ENCODE measurements around the gene AK8. TPM values are rescaled to one million over a fixed set of nuclear protein-coding genes. Genes with fewer than 3 reads are reported as not detected.

Gene AK8
- total RNA-seq, 1 experiment from 2014 or later, result 2.5 TPM

GRCh38 chr9:132679946-132680625, 198.0 kb downstream of the AK8 start:
- Histone ChIP-seq H3K4me3 (replicated peaks in 1 of 2; ENCODE audit: low read depth in 1 of 2, low read length in 2 of 2) (no peak overlapping the region), H3K9me2 (ENCODE audit: insufficient read depth) (no peaks in the 10 kb centered on the region), H3K9ac (ENCODE audit: low read length) (no peak overlapping the region), H3K9me3 (ENCODE audit: control insufficient read depth in 1 of 2, insufficient read depth in 1 of 2, low read depth in 1 of 2, low read length in 2 of 2) (no peaks in the 10 kb centered on the region), H3K27ac (ENCODE audit: low read depth, low read length) (no peak overlapping the region), H2AFZ (ENCODE audit: low read depth, low read length, poor library complexity, severe bottlenecking) (no peak overlapping the region), H3K27me3 (ENCODE audit: insufficient read depth, low read length) (no peaks in the 10 kb centered on the region), H3K36me3 (ENCODE audit: control insufficient read depth in 1 of 2, insufficient read depth in 2 of 2, low read length in 2 of 2) (peaks cover 40 to 41% of the 10 kb centered on the region in 2 experiments), H3K79me2 (ENCODE audit: insufficient read depth, low read length) (peaks cover 100% of the 10 kb centered on the region), H3K4me2 (ENCODE audit: low read length) (no peak overlapping the region), H3K4me1 (ENCODE audit: control insufficient read depth in 1 of 2, insufficient read depth in 2 of 2, low read length in 2 of 2) (no peaks in the 10 kb centered on the region), H4K20me1 (ENCODE audit: insufficient read depth) (peaks cover 21% of the 10 kb centered on the region; the same call in 1 of the 2 replicates)
- no peak for DNase-seq (ENCODE audit: low read depth, low spot score)
- no peak for ATAC-seq
- BruUV-seq (replicated peaks), result no TSS peak
- RAD21 ChIA-PET (ENCODE audit: low non-redundant PET in 1 of 2, low total read pairs in 2 of 2, uncharacterized antibody in 2 of 2, unreplicated experiment in 2 of 2), result no interaction called here
- no peak for TF ChIP-seq RAD21 (IDR thresholded peaks at IDR 0.05; ENCODE audit: low read depth)
- TF ChIP-seq SRF (IDR thresholded peaks at IDR 0.05; ENCODE audit: low read depth), result no peak
- TF ChIP-seq ZNF274 (IDR thresholded peaks at IDR 0.05; ENCODE audit: low read depth, low read length), result no peak
- TF ChIP-seq CEBPB (IDR thresholded peaks at IDR 0.05; ENCODE audit: low read depth), result no peak
- no peak for TF ChIP-seq POLR2A (IDR thresholded peaks at IDR 0.05; ENCODE audit: borderline replicate concordance, extremely low read depth, insufficient read depth, insufficient read length)
- no peak for TF ChIP-seq FOSL1 (IDR thresholded peaks at IDR 0.05; ENCODE audit: low read depth)
- TF ChIP-seq EGR1 (IDR thresholded peaks at IDR 0.05; ENCODE audit: low read depth), result no peak
- no peak for TF ChIP-seq YY1 (IDR thresholded peaks at IDR 0.05; ENCODE audit: extremely low read depth, insufficient replicate concordance, low read depth, low read length)
- TF ChIP-seq JUND (IDR thresholded peaks at IDR 0.05), result no peak
- no peak for TF ChIP-seq SIN3A (IDR thresholded peaks at IDR 0.05; ENCODE audit: low read depth)
- TF ChIP-seq POLR2AphosphoS5 (IDR thresholded peaks at IDR 0.05; ENCODE audit: low read depth, low read length), result no peak
- TF ChIP-seq ZFX (IDR thresholded peaks at IDR 0.05), result no peak
- CTCF ChIA-PET, result no interaction called here
- POLR2A ChIA-PET, result no interaction called here
- intact Hi-C loops (cut with micrococcal nuclease), result no loop called here

GRCh38 chr9:132677976-132678375, 200.1 kb downstream of the AK8 start:
- no peak overlapping the region for H3K4me3 ChIP-seq (replicated peaks in 1 of 2; ENCODE audit: low read depth in 1 of 2, low read length in 2 of 2)
- peaks cover 24 to 34% of the 10 kb centered on the region in 2 experiments for H3K36me3 ChIP-seq (ENCODE audit: control insufficient read depth in 1 of 2, insufficient read depth in 2 of 2, low read length in 2 of 2)
- intact Hi-C loops (cut with micrococcal nuclease), result no loop called here
- H3K27me3 ChIP-seq (ENCODE audit: insufficient read depth, low read length), result no peaks in the 10 kb centered on the region
- peaks cover 100% of the 10 kb centered on the region for H3K79me2 ChIP-seq (ENCODE audit: insufficient read depth, low read length)
- ChIA-PET RAD21 (ENCODE audit: low non-redundant PET in 1 of 2, low total read pairs in 2 of 2, uncharacterized antibody in 2 of 2, unreplicated experiment in 2 of 2) (no interaction called here), CTCF (no interaction called here), POLR2A (no interaction called here)
- DNase-seq (ENCODE audit: low read depth, low spot score) (no peak), ATAC-seq (no peak)
- no peak overlapping the region for H3K4me2 ChIP-seq (ENCODE audit: low read length)
- peaks cover 36% of the 10 kb centered on the region; the same call in 1 of the 2 replicates for H4K20me1 ChIP-seq (ENCODE audit: insufficient read depth)
- BruUV-seq (replicated peaks), result no TSS peak
- no peak overlapping the region for H3K9ac ChIP-seq (ENCODE audit: low read length)
- H3K9me3 ChIP-seq (ENCODE audit: control insufficient read depth in 1 of 2, insufficient read depth in 1 of 2, low read depth in 1 of 2, low read length in 2 of 2), result no peaks in the 10 kb centered on the region
- no peaks in the 10 kb centered on the region for H3K9me2 ChIP-seq (ENCODE audit: insufficient read depth)
- no peak overlapping the region for H2AFZ ChIP-seq (ENCODE audit: low read depth, low read length, poor library complexity, severe bottlenecking)
- no peaks in the 10 kb centered on the region; a peak in 1 of 4 replicates for H3K4me1 ChIP-seq (ENCODE audit: control insufficient read depth in 1 of 2, insufficient read depth in 2 of 2, low read length in 2 of 2)
- TF ChIP-seq JUND (IDR thresholded peaks at IDR 0.05) (no peak), CBX3 (IDR thresholded peaks at IDR 0.05; ENCODE audit: low read depth) (no peak), REST (IDR thresholded peaks at IDR 0.05; ENCODE audit: low read depth) (no peak), ZNF274 (IDR thresholded peaks at IDR 0.05; ENCODE audit: low read depth, low read length) (no peak), TCF7L2 (IDR thresholded peaks at IDR 0.05; ENCODE audit: borderline replicate concordance, extremely low read depth, insufficient read depth, insufficient read length) (no peak), ZFX (IDR thresholded peaks at IDR 0.05) (no peak)
- TF ChIP-seq, protein P1, sequence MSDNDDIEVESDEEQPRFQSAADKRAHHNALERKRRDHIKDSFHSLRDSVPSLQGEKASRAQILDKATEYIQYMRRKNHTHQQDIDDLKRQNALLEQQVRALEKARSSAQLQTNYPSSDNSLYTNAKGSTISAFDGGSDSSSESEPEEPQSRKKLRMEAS (IDR thresholded peaks at IDR 0.05), result no peak
- no peak overlapping the region for H3K27ac ChIP-seq (ENCODE audit: low read depth, low read length)
